LHCN-M2 (cell line): ENCODE measurements around the gene MYH9. TPM values are rescaled to one million over a fixed set of nuclear protein-coding genes. Genes with fewer than 3 reads are reported as not detected.
"Not testable (repeated sequence)": the region's sequence is repeated elsewhere in the genome, so short reads cannot be mapped to it uniquely, and the experiment has no call there.

ENCODE experiments used
- DNase-seq: peaks from one replicate; pipeline ENCODE4 v3.0.0-alpha.2; 2012; ENCODE audit warnings: low read depth
- total RNA-seq: library from RNA; depleted of rRNA; stranded (reverse); fragments of >200 nt; gene quantifications from 2 replicates; pipeline ENCODE4 v1.2.3, GENCODE V29; 2014

The MYH9 gene
- total RNA-seq, 1 experiment from 2014 or later, result 492 TPM

DNA sequence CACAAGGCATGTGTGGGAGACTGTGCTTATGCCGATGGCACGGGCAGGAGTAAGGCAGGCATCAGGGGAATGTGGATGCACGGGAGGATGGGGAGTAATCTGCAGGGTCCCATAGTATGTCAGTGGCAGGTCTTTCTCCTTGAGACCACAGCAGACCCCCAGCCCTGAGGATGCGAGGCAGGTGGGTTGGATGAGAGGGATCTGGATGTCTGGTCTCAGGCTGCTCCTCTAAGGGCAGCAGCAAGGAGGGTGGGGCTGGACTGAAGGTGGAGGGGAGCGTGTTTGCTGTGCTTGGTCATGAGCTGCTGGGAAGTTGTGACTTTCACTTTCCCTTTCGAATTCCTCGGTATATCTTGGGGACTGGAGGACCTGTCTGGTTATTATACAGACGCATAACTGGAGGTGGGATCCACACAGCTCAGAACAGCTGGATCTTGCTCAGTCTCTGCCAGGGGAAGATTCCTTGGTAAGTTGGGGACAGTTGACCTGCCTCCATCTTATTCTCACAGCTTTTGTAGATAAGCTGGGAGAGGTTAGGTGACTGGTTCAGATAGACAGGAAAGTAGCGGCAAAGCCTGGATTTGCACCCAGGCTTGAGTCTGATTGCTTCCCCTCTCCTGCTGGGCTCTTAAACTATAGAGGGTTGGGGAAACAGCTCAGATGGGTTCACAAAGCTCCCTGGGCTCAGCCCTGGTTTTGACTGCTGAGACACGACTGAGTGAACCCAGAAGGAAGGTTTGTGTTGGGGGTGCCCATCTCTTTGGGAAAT lies 134.8 kb downstream of the MYH9 start, which contains the start of gene APOL1:
TSS of gene APOL1 (plus strand) at position 380 of the 769 bp plus-strand sequence. CDS start 1,823 bp downstream, outside the sequence.
- no peak for DNase-seq

DNA sequence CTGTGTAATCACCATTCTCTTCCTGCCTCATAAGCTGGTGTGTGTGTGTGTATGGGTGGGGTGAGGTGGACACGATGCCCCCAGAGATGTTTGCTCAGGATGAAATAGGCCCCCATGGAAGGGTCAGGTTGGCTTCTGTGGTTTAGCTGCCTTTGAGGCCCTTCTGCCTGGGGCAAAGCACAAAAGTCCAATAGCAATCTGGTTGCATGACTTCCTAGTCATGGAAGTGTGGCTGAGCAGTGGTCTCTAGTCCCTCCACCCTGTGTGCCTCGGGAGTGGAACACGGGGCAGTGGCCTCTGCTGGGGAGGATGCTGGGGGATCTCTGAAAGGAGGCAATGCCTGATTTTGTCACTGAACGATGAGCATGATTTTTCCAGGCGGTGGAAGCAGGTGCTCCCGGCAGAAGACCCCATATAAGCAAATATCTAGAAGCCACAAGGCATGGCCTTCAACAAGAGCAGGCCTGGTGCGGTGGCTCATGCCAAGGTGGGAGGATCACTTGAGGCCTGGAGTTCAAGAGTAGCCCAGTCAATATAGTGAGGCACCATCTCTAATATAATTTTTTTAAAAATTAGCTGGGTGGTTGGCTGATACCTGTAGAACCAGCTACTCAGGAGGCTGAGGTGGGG lies 135.7 kb downstream of the MYH9 start:
- not testable (repeated sequence) for DNase-seq

DNA sequence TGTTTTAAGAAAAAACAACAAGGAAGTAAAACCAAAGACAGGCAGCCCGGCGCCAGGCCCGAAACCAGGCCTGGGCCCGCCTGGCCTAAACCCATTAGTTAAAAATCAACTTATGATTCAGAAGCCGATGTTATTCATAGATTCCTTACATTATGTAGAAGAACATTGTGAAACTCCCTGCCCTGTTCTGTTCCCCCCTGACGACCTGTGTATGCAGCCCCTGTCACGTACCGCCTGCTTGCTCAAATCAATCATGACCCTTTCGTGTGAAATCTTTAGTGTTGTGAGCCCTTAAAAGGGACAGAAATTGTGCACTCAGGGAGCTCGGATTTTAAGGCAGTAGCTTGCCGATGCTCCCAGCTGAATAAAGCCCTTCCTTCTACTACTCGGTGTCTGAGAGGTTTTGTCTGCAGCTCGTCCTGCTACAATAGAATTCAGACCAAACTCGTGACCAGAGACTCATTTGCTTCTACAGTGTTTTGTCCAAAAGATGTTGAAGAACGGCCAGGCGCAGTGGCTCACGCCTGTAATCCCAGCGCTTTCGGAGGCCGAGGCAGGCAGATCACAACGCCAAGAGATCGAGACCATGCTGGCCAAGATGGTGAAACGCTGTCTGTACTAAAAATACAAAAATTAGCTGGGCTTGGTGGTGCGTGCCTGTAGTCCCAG lies 137.3 kb downstream of the MYH9 start:
- DNase-seq, result not testable (repeated sequence)

DNA sequence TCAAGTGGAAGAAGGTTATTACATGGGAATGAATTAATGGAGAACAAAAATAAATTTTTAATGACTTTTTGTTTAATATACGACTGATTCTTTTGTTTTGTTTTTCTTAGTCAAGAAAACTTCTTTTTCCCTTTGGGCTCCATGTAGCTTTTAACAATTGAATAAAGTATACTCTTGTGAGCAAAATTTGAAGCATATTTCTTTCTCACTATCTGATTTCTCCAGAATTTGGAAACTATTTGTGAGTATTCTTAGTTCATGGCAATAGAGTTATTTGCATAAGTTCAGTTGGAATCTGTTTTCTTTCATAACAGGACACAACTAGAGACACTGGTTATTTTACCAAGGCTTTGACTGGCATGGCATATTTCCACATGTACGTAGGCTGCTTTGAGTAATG lies 138.6 kb downstream of the MYH9 start:
- no peak for DNase-seq

DNA sequence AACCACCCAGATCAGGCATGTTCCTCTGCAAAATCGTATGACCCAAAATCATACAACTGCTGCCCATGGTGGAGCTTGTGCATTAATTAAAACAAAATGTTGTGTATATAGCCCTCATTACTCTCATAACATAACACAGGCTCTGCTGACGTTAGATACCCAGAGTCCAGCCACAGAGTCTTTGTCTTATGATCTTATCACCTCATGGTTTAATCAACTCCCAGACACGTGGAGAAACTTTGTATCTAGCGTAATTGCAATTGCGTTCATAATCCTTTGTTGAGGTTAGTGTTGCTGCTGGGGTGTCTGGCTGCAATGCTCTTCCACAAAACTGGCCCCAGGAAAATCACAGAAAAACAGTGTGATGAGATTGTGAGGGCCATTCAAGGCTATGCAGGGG lies 139.8 kb downstream of the MYH9 start:
- no peak for DNase-seq

DNA sequence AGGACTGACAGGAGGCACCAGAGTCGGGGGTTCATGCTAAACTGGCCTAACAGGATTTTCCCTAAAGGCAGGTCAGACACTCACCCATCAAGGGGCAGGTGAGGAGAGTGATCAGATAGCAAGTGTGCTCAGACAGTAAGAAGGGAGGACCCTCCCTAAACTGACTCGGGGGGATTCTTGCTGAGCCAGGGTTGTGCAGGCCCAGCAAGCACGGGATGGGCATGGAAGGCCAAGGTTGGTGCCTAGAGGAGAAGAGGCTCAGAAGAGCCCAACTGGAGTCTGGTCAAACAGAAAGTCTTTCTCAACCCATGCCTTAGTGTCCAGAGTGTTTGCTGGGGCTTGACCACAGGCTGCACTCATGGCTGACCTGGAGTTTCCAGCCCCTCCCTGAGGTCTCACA lies 141.0 kb downstream of the MYH9 start:
- no peak for DNase-seq

DNA sequence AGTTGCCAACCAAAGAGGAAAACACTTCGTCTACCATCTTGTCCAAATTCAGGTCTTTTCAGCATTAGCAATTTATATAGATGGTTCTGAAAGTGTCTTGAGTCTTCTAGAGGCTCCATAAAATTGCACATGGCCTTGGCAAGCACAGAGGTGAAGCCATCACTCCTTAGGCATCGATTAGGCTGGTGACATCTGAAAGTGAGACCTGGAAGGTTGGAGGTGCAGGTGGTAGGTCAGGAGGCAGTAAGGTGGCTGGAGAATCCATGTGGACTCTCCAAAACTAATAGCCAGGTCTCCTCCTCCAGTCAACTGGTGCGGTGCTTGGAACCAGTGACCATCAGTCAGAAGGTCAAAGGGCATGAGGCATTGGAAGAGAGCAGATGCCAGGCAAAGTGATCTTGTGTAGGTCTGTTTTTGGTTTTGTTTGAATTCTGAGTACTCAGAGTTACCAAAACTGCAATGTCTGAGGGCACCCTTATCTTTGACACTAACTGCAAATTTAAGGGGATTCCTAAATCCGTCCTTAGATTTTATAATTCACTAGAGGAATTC lies 141.9 kb downstream of the MYH9 start:
- DNase-seq, result no peak

DNA sequence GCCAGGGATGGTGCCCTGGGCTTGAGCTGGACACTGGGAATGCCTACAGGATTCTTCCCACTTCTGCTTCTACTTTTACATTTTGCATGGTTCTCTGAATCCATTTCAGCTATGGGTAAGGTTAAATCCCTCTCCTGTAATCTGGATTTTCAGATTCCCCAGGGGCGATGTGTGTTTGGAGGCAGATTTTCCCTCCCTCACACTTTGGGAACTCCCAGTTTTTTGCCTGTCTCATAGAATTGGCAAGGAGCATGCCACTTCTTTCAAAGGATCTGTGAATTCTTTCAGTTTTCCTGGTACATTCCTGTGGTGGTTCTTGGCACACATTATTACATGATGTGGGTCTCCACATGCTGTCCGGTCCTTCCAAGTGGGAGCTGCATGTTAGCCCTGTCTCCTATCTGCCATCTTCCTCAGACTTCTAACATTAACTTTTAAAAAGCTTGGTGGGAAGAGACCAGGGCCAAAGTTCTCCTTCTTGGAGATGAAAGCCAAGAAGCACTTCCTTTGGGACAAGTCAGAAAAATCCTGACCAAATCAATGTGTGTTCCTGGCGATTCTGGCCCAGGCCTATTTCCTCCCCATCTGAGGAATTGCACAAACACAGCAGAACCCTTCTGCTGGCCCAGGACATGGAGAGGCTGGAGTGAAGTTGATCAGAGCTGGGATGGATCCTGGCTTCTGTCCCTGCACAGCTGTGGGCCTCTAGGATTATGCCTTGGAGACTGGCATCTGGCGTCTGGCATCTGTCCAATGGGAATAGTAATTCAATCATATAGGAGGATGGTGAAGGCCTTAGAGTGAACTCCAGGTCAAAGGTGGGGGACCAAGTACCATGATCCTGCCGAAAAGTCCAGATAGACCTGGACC lies 143.0 kb downstream of the MYH9 start:
- peak; percentile 75 for DNase-seq

DNA sequence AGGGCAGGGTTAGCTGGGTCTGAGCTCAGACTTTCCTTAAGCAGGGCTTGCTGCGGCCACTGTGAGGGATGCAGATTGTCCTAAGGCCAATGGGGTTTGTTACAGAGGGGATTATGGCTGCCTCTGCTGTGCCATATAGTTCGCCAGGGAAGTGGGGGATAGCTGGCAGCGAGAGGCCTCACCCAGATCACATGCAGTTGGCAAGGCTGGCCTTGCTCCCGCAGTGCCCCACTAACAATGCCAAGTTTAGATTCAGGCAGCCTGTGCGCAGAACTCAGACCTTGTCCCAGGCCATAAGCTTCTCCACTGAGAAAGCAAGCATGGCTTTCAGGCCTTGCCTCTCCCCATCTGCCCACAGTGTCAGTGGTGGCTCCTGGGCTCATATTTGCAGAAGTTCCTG lies 143.8 kb downstream of the MYH9 start:
- no peak for DNase-seq

DNA sequence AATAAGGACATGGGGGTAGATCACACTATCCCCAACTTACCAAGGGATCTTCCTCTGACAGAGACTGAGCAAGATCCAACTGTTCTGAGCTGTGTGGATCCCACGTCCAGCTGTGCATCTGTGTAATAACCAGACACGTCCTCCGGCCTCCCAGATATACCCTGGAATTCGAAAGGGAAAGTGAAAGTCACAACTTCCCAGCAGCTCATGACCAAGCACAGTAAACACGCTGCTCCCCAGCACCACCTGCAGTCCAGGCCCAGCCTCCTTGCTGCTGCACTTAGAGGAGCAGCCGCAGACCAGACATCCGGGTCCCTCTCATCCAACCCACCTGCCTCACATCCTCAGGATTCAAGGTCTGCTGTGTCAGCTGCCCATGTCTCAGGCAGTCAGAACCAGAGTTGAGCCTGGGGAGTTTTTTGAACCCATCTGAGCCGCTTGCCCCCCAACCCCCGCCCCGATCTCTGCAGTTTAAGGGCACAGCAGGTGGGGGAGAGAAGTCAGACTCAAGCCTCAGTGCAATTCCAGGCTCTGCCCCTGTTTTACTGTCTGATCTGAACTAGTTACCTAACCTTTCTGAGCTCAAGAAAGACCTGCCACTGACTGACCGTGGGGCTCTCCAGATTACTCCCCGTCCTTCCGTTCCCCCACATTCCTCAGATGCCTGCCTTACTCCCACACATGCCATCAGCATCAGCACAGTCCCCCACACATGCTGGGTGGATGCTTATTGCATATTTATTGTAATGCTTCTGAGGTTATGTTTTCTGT lies 148.2 kb downstream of the MYH9 start, which contains the start of gene APOL2:
TSS of gene APOL2 (minus strand) at position 127 of the 771 bp plus-strand sequence. CDS start 6,365 bp downstream, outside the sequence.
- DNase-seq, result peak; percentile 93

DNA sequence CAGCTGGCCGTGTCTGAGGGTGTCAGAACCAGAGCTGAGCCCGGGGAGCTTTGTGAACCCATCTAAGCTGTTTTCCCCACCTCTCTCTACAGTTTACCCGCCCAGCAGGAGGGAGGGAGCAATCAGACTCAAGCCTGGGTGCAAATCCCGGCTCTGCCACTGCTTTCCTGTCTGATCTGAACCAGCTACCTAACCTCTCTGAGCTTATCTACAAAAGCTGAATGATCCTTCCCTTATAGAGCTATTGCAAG lies 148.7 kb downstream of the MYH9 start:
- no peak for DNase-seq

DNA sequence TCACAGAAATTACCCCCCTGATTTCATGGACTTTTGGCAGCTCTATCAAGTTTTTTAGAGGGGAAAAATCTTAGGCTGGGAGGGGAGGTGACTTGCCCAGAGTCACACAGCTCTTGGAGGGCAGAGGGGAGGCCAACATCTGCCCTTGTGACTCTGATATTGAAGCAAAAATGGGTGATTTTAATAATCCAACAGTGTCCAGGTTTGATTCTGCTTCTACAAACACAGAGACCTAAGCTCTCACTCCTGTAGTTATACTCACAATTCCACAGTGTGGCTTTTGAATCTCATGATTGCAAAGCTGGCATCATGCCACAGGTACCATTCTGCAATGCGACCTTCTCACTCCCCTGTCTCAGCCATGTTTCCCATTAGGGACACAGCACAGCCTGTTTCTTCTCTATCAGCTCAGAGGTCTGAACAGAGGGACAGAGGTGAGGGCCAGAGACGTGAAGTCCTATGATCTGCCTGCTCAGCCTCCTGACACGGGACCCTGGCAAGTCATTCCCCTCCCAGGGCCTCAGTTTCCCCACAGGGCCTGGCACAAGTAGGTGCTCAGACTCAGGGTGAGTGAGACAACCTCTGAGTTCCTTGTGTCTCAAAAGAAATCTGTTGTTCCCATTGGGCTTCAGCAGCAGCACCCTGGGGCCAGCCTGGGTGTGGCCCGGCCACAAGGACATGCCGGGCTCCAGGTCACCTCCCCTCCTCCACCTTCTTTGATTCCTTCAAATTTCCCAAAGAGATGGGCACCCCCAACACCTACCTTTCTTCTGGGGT lies 149.2 kb downstream of the MYH9 start:
- DNase-seq, result peak; percentile 15

DNA sequence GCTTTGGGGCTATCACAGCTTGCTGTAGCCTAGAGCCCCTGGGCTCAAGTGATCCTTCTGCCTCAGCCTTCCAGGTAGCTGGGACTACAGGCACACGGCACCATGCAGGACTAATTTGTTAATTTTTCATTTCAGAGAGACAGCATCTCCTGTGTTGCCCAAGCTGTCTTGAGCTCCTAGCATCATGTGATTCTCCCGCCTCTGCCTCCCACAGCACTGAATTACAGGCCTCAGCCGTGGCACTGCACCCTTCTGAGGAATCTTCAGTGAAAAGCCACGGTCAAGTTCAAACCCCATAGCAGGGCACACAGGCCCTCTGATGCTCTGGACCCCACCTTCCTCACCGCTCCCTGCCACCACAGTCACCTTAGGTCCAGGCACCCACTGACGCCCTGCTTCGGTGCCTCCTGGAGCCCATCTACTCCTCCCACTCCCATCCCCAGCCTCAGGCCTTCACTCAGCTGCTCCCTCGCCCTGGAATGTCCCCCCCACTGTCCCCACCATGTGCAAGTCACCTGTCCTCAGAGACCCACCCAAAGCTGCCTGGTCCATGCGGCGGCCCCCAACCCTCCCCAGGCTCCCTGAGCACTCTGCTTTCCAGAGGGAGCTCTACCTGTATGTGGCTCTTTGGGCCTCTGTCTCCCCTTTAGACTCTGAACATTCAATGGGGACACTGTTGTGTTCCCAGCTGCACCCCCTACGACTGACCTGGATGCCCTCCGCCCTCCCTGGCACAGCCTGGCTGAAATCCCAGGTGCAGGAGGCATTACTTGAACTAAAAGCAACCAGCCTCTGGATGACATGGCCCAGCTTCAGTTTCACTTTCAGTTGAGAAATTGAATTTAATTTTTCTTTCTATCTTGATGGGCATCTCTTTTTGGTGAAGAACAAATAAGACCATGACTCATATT lies 150.1 kb downstream of the MYH9 start:
- peak; percentile 14 for DNase-seq

DNA sequence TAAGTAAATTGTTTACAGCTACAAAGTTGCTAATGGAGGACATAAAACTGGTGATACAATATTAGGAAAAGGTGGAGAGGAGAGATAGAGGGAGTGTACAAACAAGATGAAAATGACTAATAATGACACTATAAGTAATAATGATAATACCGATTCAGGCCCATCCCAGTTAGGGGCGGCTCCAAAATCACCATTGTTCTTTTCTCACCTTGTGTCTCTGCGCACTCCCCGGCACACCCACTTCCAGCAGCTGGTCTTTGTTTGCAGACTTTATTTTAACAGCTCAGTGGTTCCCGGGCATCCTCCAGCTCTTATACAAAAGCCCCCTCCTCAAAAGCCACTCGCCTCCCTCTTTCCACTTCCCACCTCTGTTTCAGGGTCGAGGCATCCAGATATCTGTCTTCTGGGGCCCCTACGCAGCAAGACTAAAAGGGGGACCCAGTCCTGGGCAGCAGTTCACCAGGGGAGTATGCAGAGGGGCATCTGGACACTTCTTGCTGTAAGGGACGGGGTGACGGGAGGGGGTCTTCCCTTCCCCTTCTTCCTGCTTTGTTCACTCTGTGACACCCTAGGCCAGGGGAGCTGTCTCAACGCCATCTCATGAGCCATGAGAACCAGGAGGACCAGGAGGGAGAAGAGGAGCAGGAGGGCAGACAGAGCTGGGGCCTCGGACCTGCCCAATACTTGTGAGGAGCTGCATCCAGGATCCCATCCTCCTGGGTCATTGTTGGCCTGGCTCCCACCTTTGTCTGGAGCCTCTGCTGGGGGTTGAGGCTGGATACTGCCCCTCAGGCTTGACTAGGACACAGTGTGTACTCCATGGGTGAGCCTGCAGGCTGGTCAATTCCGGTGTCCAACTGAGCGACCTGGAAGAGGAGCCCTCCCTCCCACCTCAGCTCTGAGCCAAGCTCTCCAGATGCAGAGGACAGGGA lies 151.1 kb downstream of the MYH9 start:
- no peak for DNase-seq

DNA sequence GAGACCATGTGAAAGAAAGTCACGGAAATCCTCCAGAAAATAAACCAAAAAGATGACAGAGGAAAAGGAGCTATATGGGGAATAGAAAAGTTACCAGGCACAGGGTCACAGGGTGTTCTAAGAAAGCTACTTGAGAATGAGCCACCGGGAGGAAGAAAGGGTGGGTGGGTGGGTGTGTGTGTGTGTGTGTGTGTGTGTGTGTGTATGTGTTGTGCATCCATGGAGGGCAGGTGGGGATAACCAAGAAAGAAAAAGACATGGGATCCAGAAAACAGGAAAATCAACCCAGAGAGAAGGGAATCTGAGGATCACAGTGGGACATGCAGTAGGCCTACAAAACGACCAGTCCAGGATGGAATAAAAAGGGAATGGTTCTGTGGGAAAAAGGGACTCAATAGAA lies 152.2 kb downstream of the MYH9 start:
- no peak for DNase-seq

DNA sequence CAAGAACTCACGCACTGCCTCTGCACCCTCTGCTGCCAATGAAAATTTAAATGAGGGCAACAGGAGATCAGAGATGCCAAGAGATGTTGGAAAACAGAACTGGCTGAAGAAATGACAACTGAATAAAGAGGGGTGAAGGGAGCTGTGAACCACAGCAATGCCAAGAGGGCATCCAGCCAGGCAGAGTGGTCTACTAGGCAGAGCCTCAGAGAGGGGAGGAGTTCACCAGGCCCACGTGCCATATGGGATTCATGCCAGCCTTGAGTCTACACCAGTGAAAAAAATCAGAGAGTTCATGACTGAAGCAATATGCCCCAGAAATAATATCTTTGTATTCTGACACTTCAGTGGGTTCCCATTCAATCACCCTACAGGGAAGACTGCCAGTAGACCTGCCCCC lies 152.8 kb downstream of the MYH9 start:
- DNase-seq, result no peak

DNA sequence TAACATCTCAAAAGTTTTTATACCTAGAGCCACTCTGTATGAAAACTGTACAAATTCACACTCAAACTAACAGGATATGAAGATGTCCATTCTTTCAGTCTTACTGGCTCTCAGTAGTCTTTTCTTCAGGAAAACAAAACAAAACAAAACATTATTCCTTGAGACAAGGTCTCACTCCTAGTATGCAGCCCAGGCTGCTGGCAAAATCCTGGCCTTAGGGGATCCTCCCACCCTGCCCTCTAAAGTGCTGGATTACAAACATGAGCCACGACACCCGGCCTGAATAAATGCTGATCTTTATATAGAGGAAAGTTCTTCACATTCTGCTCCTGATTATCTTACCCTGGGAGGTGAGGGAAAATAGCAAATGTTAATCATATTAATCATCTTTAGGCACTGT lies 153.6 kb downstream of the MYH9 start:
- DNase-seq, result no peak

DNA sequence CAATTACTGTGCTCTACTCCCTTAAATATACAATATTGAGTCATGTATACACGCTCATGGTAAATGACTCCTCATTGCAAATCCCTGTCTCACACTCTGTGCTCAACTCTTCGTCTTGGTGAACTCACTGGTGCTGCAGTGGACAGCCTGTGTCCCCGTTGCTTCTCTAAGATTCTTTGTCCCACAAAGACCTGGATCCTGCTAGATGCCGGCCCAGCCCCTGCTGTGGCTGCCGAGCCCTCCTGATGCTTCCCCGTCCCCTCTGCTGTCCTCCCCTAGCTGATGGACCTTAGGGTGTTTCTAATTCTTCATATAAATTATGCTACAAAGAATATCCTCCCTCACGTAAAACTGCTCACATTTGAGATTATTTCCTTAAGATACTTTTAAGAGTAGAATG lies 154.0 kb downstream of the MYH9 start:
- no peak for DNase-seq
